ENCODE results near the gene GPR157. TPM values are rescaled to one million over a fixed set of nuclear protein-coding genes. Genes with fewer than 3 reads are reported as not detected.

The GPR157 gene
- total and polyA plus RNA-seq, 10 of the 15 experiments (the other 5 are each of a cell fraction or from before 2014, with no cell fraction given) = 0.66 to 15.9 (median 3.1) TPM

GRCh38 chr1:9084906-9085305, 44.0 kb downstream of the GPR157 start:
- no peak overlapping the region for H2AFZ ChIP-seq (ENCODE audit: control insufficient read depth, low read depth, low read length)
- H3K27ac ChIP-seq (ENCODE audit: control insufficient read depth, insufficient read depth) = no peak overlapping the region
- no peak overlapping the region for H3K4me2 ChIP-seq (ENCODE audit: control insufficient read depth, insufficient read depth)
- H3K9me3 ChIP-seq (replicated peaks; ENCODE audit: control insufficient read depth, insufficient read depth, low read length) = peaks cover 4% of the 10 kb centered on the region
- H3K36me3 ChIP-seq (ENCODE audit: control insufficient read depth in 2 of 2, insufficient read depth in 2 of 2, low read length in 1 of 2) = no peaks in the 10 kb centered on the region
- FAIRE-seq (no peak), DNase-seq (ENCODE audit: low read depth, low spot score) (no peak), ATAC-seq (no peak)
- H3K27me3 ChIP-seq (replicated peaks in 1 of 2; ENCODE audit: control insufficient read depth in 2 of 2, insufficient read depth in 2 of 2, low read length in 1 of 2) = no peaks in the 10 kb centered on the region
- no peaks in the 10 kb centered on the region for H3K79me2 ChIP-seq (ENCODE audit: control insufficient read depth, insufficient read depth, low read length)
- in situ Hi-C loops (cut with MboI) (no loop called here), intact Hi-C loops (cut with micrococcal nuclease; ENCODE audit: unreplicated experiment) (no loop called here)
- H3K9ac ChIP-seq (ENCODE audit: control insufficient read depth, insufficient read depth, low read length) = no peak overlapping the region
- BruUV-seq (replicated peaks) = no TSS peak
- TF ChIP-seq LARP7 (IDR thresholded peaks at IDR 0.05) (no peak), BACH1 (IDR thresholded peaks at IDR 0.05; ENCODE audit: borderline replicate concordance) (no peak), PAX8 (IDR thresholded peaks at IDR 0.05) (no peak), EP300 (IDR thresholded peaks at IDR 0.05; ENCODE audit: borderline replicate concordance in 1 of 2, control insufficient read depth in 1 of 2, low read depth in 2 of 2, low read length in 2 of 2) (no peak), IKZF2 (IDR thresholded peaks at IDR 0.05) (no peak), SMC3 (IDR thresholded peaks at IDR 0.05; ENCODE audit: borderline replicate concordance, low read length) (no peak), PKNOX1 (IDR thresholded peaks at IDR 0.05) (no peak), EGR1 (IDR thresholded peaks at IDR 0.05; ENCODE audit: borderline replicate concordance in 1 of 2, low read depth in 2 of 2, low read length in 2 of 2) (no peak), ZSCAN29 (IDR thresholded peaks at IDR 0.05) (no peak), ATF7 (IDR thresholded peaks at IDR 0.05; ENCODE audit: low read depth) (no peak), YBX1 (IDR thresholded peaks at IDR 0.05) (no peak), MLLT1 (IDR thresholded peaks at IDR 0.05) (no peak), HDAC2 (IDR thresholded peaks at IDR 0.05) (no peak), SP1 (IDR thresholded peaks at IDR 0.05; ENCODE audit: low read depth, low read length) (no peak), IKZF1 (conservative IDR thresholded peaks at IDR 0.05) (no peak), ZNF207 (IDR thresholded peaks at IDR 0.05; ENCODE audit: borderline replicate concordance) (no peak)
- RAD21 ChIA-PET (ENCODE audit: unreplicated experiment) = interaction anchor here (1.0 kb wide), 1 partner anchor 80 kb away, joined by 3 read pairs; no protein-coding TSS in a partner anchor
- SMC1A ChIA-PET (ENCODE audit: uncharacterized antibody, unreplicated experiment) = interaction anchor here (1.0 kb wide), 1 partner anchor 24 kb away, joined by 3 read pairs; no protein-coding TSS in a partner anchor
- H3K4me1 ChIP-seq (ENCODE audit: control insufficient read depth, insufficient read depth, low read length) = peaks cover 21% of the 10 kb centered on the region
- CTCF ChIA-PET = interaction anchor here (1.7 kb wide), 1 partner anchor 80 kb away, joined by 4 read pairs; no protein-coding TSS in a partner anchor
- no peaks in the 10 kb centered on the region for H4K20me1 ChIP-seq (ENCODE audit: control insufficient read depth, insufficient read depth)
- no peak overlapping the region for H3K4me3 ChIP-seq
- POLR2A ChIA-PET = no interaction called here
- 80% methylated on average over 8 of the region's 8 CpGs for WGBS (ENCODE audit: insufficient coverage, insufficient replicate concordance, low lambda C conversion rate, missing lambda C conversion rate)
